BJ (cell line): ENCODE data around the gene BAZ1A. TPM values are rescaled to one million over a fixed set of nuclear protein-coding genes. Genes with fewer than 3 reads are reported as not detected.

Experiments used
- CTCF ChIA-PET: fragments of 350-600 bp; formaldehyde crosslinking; extraction: SDS; loops from one replicate; lab custom pipeline; 2021; ENCODE audit warnings: antibody characterized with exemption, inconsistent platforms; lab: Yijun Ruan, JAX
- POLR2A ChIA-PET: fragments of 300-600 bp; sonication (Branson Sonifier 250); formaldehyde crosslinking; extraction: SDS; loops from one replicate; lab custom pipeline; 2021; ENCODE audit warnings: antibody characterized with exemption; lab: Charles Lee
- DNase-seq: peaks from one replicate; pipeline ENCODE4 v3.0.0-alpha.2; 2011; ENCODE audit warnings: low read depth
- H3K27me3 ChIP-seq: 2 replicates; pipeline ENCODE4 v1.6.0; 2011; ENCODE audit warnings: low read length; ENCODE audit not compliant: control insufficient read depth, insufficient read depth
- H3K36me3 ChIP-seq: 2 replicates; pipeline ENCODE4 v1.5.1; 2011; ENCODE audit warnings: low read length; ENCODE audit not compliant: control insufficient read depth, insufficient read depth
- H3K4me3 ChIP-seq: 2 replicates; pipeline ENCODE4 v1.5.1; 2011; ENCODE audit warnings: low read depth, mild to moderate bottlenecking, control low read depth, low read length
- CTCF ChIP-seq: IDR thresholded peaks from 2 replicates; pipeline ENCODE4 v1.5.1; 2011; ENCODE audit warnings: low read depth, mild to moderate bottlenecking, control low read depth, inconsistent platforms, low read length, moderate library complexity; ENCODE audit not compliant: insufficient read depth
- polyA minus RNA-seq: library from RNA; depleted of rRNA, polyadenylated mRNA; stranded (reverse); fragments of >200 nt; gene quantifications from 2 replicates; pipeline ENCODE4 v1.2.3, GENCODE V29; 2011; rRNA and poly(A)+ RNA removed
- polyA plus RNA-seq: library from polyadenylated mRNA; depleted of rRNA; stranded (reverse); fragments of >200 nt; gene quantifications from 2 replicates; pipeline ENCODE4 v1.2.3, GENCODE V29; 2011; rRNA removed

BAZ1A gene
- polyA plus RNA-seq: 8.9 and 20.9 TPM in 2 replicates
- 9.4 and 11.4 TPM in 2 replicates for polyA minus RNA-seq

DNA sequence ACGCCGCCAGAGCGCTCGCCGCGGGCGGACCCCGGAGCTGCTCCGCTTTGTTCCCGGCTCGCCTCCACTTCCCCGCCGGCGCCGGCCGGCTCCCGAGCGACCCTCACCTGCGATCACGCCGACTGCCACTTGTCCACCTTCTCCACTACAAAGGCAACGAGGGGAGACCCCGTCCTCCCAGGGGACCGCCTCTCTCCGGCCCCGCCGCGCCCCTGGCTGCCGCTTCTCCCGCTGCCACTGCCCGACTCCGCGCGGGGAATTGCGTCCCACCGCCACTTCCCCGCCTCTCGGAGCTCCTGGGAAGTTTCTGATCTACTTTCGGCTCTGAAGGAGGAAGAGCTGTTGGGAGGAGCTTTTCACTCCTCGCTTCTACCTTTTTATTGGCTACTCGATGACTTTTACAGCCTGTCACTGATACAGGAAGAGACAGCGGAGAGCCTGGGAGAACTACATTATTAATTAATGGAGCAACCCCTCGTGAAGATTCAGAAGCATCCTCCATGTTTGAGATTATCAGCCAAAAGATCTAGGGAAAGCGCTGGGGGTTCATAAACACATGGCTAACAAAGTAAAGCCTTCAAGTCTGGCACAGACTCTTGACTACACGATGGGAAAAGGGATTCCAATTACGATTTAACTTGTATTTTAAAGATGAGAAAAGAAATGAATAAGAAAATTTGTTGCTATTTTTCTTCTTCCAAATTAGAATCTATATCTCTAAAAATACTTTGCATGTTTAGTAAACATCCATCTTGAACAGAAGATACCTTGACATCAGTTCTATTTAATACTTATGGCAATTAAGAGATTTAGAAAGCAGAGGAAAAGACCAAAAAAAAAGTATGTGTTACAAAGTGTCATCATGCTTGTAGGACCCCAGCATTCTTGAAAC, at the start of gene BAZ1A:
TSS of gene BAZ1A (minus strand) at position 330 of the 892 bp plus-strand sequence. CDS start 756 bp downstream, outside the sequence.
- DNase-seq: peak; percentile 51
- POLR2A ChIA-PET: interaction anchor here (0.6 to 0.7 kb wide), 4 partner anchors 125 to 176 kb away, joined by 3 to 6 read pairs (median 4); no protein-coding TSS in a partner anchor
- peak within 1 kb of the TSS; percentile 90 for H3K4me3 ChIP-seq
- H3K36me3 ChIP-seq: no peaks in the 10 kb centered on the region; the same call in 1 of the 2 replicates
- no peaks in the 10 kb centered on the region for H3K27me3 ChIP-seq
- CTCF ChIA-PET: interaction anchor here (1.1 to 1.2 kb wide), 2 partner anchors 15 to 202 kb away, joined by 3 read pairs; no protein-coding TSS in a partner anchor
- peak; percentile 32 for TF ChIP-seq CTCF

GRCh38 chr14:34920339-34920738, 45.2 kb upstream of the BAZ1A start:
- ChIA-PET POLR2A (no interaction called here), CTCF (no interaction called here)
- Histone ChIP-seq H3K27me3 (no peaks in the 10 kb centered on the region), H3K4me3 (no peak overlapping the region), H3K36me3 (no peaks in the 10 kb centered on the region)
- TF ChIP-seq CTCF: no peak
- DNase-seq: no peak

DNA sequence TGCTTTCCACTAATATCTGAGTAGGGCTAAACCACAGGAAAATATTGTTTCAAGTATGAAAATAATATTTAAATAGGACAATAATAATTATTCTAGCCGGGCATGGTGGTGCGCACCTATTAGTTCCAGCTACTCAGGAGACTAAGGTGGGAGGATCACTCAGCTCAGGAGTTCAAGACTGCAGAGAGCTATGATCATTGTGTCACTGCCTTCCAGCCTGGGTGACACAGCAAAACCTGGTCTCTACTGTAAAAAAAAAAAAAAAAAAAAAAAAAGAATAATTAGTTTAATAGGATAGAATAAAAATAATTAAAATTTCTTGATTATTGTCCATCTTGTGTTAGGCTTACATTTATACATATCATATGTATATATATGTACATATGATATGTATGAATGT, 38.5 kb upstream of the BAZ1A start:
- DNase-seq: no peak
- POLR2A ChIA-PET: no interaction called here
- Histone ChIP-seq H3K4me3 (no peak overlapping the region), H3K27me3 (no peaks in the 10 kb centered on the region), H3K36me3 (no peaks in the 10 kb centered on the region)
- CTCF ChIA-PET: interaction anchor here (0.5 kb wide), 1 partner anchor 45 kb away, joined by 3 read pairs; no protein-coding TSS in a partner anchor
- TF ChIP-seq CTCF: no peak

GRCh38 chr14:34912966-34913365, 37.8 kb upstream of the BAZ1A start:
- CTCF ChIA-PET: no interaction called here
- no peak for DNase-seq
- TF ChIP-seq CTCF: no peak
- POLR2A ChIA-PET: no interaction called here
- Histone ChIP-seq H3K36me3 (no peaks in the 10 kb centered on the region), H3K27me3 (no peaks in the 10 kb centered on the region), H3K4me3 (no peak overlapping the region)

- Histone ChIP-seq H3K36me3 (no peaks in the 10 kb centered on the region), H3K4me3 (no peak overlapping the region), H3K27me3 (no peaks in the 10 kb centered on the region)
- DNase-seq: no peak
- TF ChIP-seq CTCF: no peak
- ChIA-PET POLR2A (no interaction called here), CTCF (no interaction called here)
These were observed 37.0 kb upstream of the BAZ1A start for GRCh38 chr14:34912182-34912581.
